H9 (cell line): Measurements from ENCODE around the gene CHRNA10. TPM values are rescaled to one million over a fixed set of nuclear protein-coding genes. Genes with fewer than 3 reads are reported as not detected.

Experiments
- DNase-seq: peaks from one replicate; pipeline ENCODE4 v3.0.0-alpha.2; 2017
- H2AFZ ChIP-seq: one replicate; pipeline ENCODE4 v1.6.1; 2013; ENCODE audit warnings: mild to moderate bottlenecking, low read length, control low read depth, moderate library complexity
- H2AK5ac ChIP-seq: 2 replicates; pipeline ENCODE4 v1.6.1; 2013; ENCODE audit warnings: low read length, control low read depth, mixed read lengths; ENCODE audit not compliant: insufficient read length
- H2BK120ac ChIP-seq: one replicate; pipeline ENCODE4 v1.6.1; 2013; ENCODE audit warnings: low read depth, mild to moderate bottlenecking, low read length, control low read depth, inconsistent platforms; ENCODE audit not compliant: poor library complexity, severe bottlenecking
- H2BK12ac ChIP-seq: 2 replicates; pipeline ENCODE4 v1.6.1; 2013; ENCODE audit warnings: low read length, control low read depth, mixed read lengths, low read depth; ENCODE audit not compliant: insufficient read length
- H2BK15ac ChIP-seq: 2 replicates; pipeline ENCODE4 v1.6.1; 2013; ENCODE audit warnings: low read depth, low read length, control low read depth
- H2BK20ac ChIP-seq: one replicate; pipeline ENCODE4 v1.6.1; 2013; ENCODE audit warnings: low read depth, mild to moderate bottlenecking, low read length, control low read depth, inconsistent platforms; ENCODE audit not compliant: poor library complexity, severe bottlenecking
- H2BK5ac ChIP-seq: 2 replicates; pipeline ENCODE4 v1.6.1; 2013; ENCODE audit warnings: low read length, control low read depth, mixed read lengths; ENCODE audit not compliant: insufficient read length
- H3K14ac ChIP-seq: 2 replicates; pipeline ENCODE4 v1.6.1; 2013; ENCODE audit warnings: low read length, control low read depth; ENCODE audit not compliant: insufficient read depth
- H3K18ac ChIP-seq: 2 replicates; pipeline ENCODE4 v1.6.1; 2013; ENCODE audit warnings: low read depth, mild to moderate bottlenecking, mixed read lengths, low read length, control low read depth; ENCODE audit not compliant: insufficient read length
- H3K23ac ChIP-seq: 2 replicates; pipeline ENCODE4 v1.6.1; 2013; ENCODE audit warnings: low read length, control low read depth, mixed read lengths, low read depth; ENCODE audit not compliant: insufficient read length
- H3K23me2 ChIP-seq: 2 replicates; pipeline ENCODE4 v1.6.1; 2013; ENCODE audit warnings: low read depth, mild to moderate bottlenecking, mixed read lengths, low read length, control low read depth; ENCODE audit not compliant: insufficient read length, poor library complexity, severe bottlenecking
- H3K27ac ChIP-seq: 2 replicates; pipeline ENCODE4 v1.5.1; 2013; ENCODE audit warnings: low read length, control low read depth, mixed read lengths, low read depth; ENCODE audit not compliant: insufficient read length
- H3K27me3 ChIP-seq: 2 replicates; pipeline ENCODE4 v1.6.1; 2013; ENCODE audit warnings: low read length, control low read depth, inconsistent platforms; ENCODE audit not compliant: insufficient read depth
- H3K4ac ChIP-seq: 2 replicates; pipeline ENCODE4 v1.6.1; 2013; ENCODE audit warnings: low read depth, mild to moderate bottlenecking, control low read depth, inconsistent platforms, low read length, moderate library complexity
- H3K4me1 ChIP-seq: 2 replicates; pipeline ENCODE4 v1.6.1; 2013; ENCODE audit warnings: low read length, control low read depth, inconsistent platforms; ENCODE audit not compliant: insufficient read depth
- H3K4me2 ChIP-seq: 2 replicates; pipeline ENCODE4 v1.6.1; 2013; ENCODE audit warnings: low read length, control low read depth, mixed read lengths; ENCODE audit not compliant: insufficient read length, insufficient read depth
- H3K56ac ChIP-seq: 2 replicates; pipeline ENCODE4 v1.6.1; 2013; ENCODE audit warnings: low read depth, mild to moderate bottlenecking, mixed read lengths, low read length, control low read depth; ENCODE audit not compliant: insufficient read length
- H3K79me1 ChIP-seq: 2 replicates; pipeline ENCODE4 v1.6.1; 2013; ENCODE audit warnings: low read depth, mild to moderate bottlenecking, moderate library complexity, low read length, control low read depth, inconsistent platforms; ENCODE audit not compliant: insufficient read depth, poor library complexity, severe bottlenecking
- H3K79me2 ChIP-seq: 2 replicates; pipeline ENCODE4 v1.6.1; 2013; ENCODE audit warnings: low read length, control low read depth, inconsistent platforms; ENCODE audit not compliant: insufficient read depth
- H3K9ac ChIP-seq: 2 replicates; pipeline ENCODE4 v1.6.1; 2013; ENCODE audit warnings: low read length, control low read depth, mixed read lengths; ENCODE audit not compliant: insufficient read length; ENCODE audit errors: extremely low read depth
- H3K9me3 ChIP-seq: one replicate; pipeline ENCODE4 v1.6.1; 2013; ENCODE audit warnings: low read depth, low read length, inconsistent platforms; ENCODE audit not compliant: control insufficient read depth
- H3T11ph ChIP-seq: one replicate; pipeline ENCODE4 v1.6.1; 2013; ENCODE audit warnings: mild to moderate bottlenecking, low read length, control low read depth, inconsistent platforms
- H4K20me1 ChIP-seq: one replicate; pipeline ENCODE4 v1.6.1; 2013; ENCODE audit not compliant: control insufficient read depth, insufficient read length, insufficient read depth
- H4K5ac ChIP-seq: 2 replicates; pipeline ENCODE4 v1.6.1; 2013; ENCODE audit warnings: low read depth, mild to moderate bottlenecking, mixed read lengths, low read length, control low read depth; ENCODE audit not compliant: insufficient read length
- H4K8ac ChIP-seq: replicated peaks from 2 replicates; pipeline ENCODE4 v1.6.1; 2013; ENCODE audit warnings: low read length, control low read depth, mixed read lengths, low read depth; ENCODE audit not compliant: insufficient read length
- H4K91ac ChIP-seq: 2 replicates; pipeline ENCODE4 v1.6.1; 2013; ENCODE audit warnings: low read depth, mild to moderate bottlenecking, moderate library complexity, mixed read lengths, low read length, control low read depth; ENCODE audit not compliant: insufficient read length
- H3K27ac Mint-ChIP-seq, 3 experiments: 2 replicates in 2 of 3; 3 replicates in 1 of 3; pipeline ENCODE4 v1.8.0; 2020 to 2021; ENCODE audit warnings: mixed read lengths in 3 of 3, mild to moderate bottlenecking in 1 of 3, moderate library complexity in 1 of 3
- H3K27me3 Mint-ChIP-seq: 2 replicates; pipeline ENCODE4 v1.8.0; 2021; ENCODE audit warnings: low read depth, mild to moderate bottlenecking, moderate library complexity, mixed read lengths
- H3K36me3 Mint-ChIP-seq, 3 experiments: 2 replicates in 2 of 3; 3 replicates in 1 of 3; pipeline ENCODE4 v1.8.0; 2020 to 2021; ENCODE audit warnings: low read depth in 3 of 3, mixed read lengths in 3 of 3; ENCODE audit not compliant: insufficient read depth in 1 of 3
- H3K4me1 Mint-ChIP-seq, 2 experiments: 2 replicates each; pipeline ENCODE4 v1.8.0; 2020; ENCODE audit warnings: mixed read lengths in 2 of 2
- H3K4me3 Mint-ChIP-seq, 2 experiments: 2 replicates in 1 of 2; 3 replicates in 1 of 2; pipeline ENCODE4 v1.8.0; 2020 to 2021; ENCODE audit warnings: mild to moderate bottlenecking in 2 of 2, mixed read lengths in 2 of 2, moderate library complexity in 1 of 2
- H3K9me3 Mint-ChIP-seq, 2 experiments: 2 replicates in 1 of 2; 3 replicates in 1 of 2; pipeline ENCODE4 v1.8.0; 2020; ENCODE audit warnings: mild to moderate bottlenecking in 2 of 2, mixed read lengths in 2 of 2, moderate library complexity in 1 of 2
- CTCF ChIP-seq: fragments of 200-600 bp; sonication (generic); conservative IDR thresholded peaks from 3 replicates; pipeline ENCODE4 v1.8.0; 2021; ENCODE audit warnings: antibody characterized with exemption, mild to moderate bottlenecking
- WGBS: extraction: QIAGEN DNeasy Blood & Tissue Kit; methylation state at CpG from one replicate; pipeline ENCODE4 v1.1.7; 2013; ENCODE audit warnings: missing lambda C conversion rate, low lambda C conversion rate, mixed read lengths; ENCODE audit not compliant: insufficient read length; ENCODE audit errors: extremely low coverage; 5-methylcytosine and 5-hydroxymethylcytosine counted together
- total RNA-seq: library from RNA; stranded (reverse); gene quantifications from 2 replicates; pipeline ENCODE4 v1.2.1, GENCODE V29; 2021

CHRNA10 gene
- total RNA-seq, 1 experiment from 2014 or later, result 2.4 TPM

GRCh38 chr11:3641701-3642070, 29.5 kb downstream of the CHRNA10 start, which contains the start of gene ART5:
Gene ART5, minus strand, starts transcription at chr11:3641992. Its CDS starts 130 bp downstream, at chr11:3641862.
- WGBS, result no CpG with 5 or more reads among the region's 21 CpGs
- H4K20me1 ChIP-seq, result no peaks in the 10 kb centered on the region
- H3T11ph ChIP-seq, result no peak within 1 kb of the TSS
- Mint-ChIP-seq H3K36me3 (peaks cover 5 to 15% (median 7%) of the 10 kb centered on the region in 3 experiments; a peak in 6 of 7 replicates), H3K9me3 (peaks cover 11 to 17% of the 10 kb centered on the region in 2 experiments), H3K4me3 (peak within 1 kb of the TSS; percentile 73 to 91), H3K27me3 (peaks cover 28% of the 10 kb centered on the region), H3K4me1 (peaks cover 9 to 13% of the 10 kb centered on the region in 2 experiments), H3K27ac (peak within 1 kb of the TSS; percentile 96 to 99 (median 99))
- H2BK15ac ChIP-seq, result no peak within 1 kb of the TSS
- no peaks in the 10 kb centered on the region for H3K79me2 ChIP-seq
- peak within 1 kb of the TSS; percentile 1 for H3K27ac ChIP-seq
- no peaks in the 10 kb centered on the region for H3K9me3 ChIP-seq
- H4K91ac ChIP-seq, result no peak within 1 kb of the TSS
- H2BK120ac ChIP-seq, result no peak within 1 kb of the TSS
- no peak within 1 kb of the TSS for H4K5ac ChIP-seq
- H3K18ac ChIP-seq, result peak within 1 kb of the TSS; percentile 80
- no peak within 1 kb of the TSS for H4K8ac ChIP-seq
- no peak within 1 kb of the TSS for H2BK12ac ChIP-seq
- no peak within 1 kb of the TSS for H2BK5ac ChIP-seq
- H3K4ac ChIP-seq, result no peak within 1 kb of the TSS
- no peak within 1 kb of the TSS for H2AK5ac ChIP-seq
- peak within 1 kb of the TSS; percentile 69 for H3K14ac ChIP-seq
- peak within 1 kb of the TSS; percentile 82 for H3K4me2 ChIP-seq
- H3K27me3 ChIP-seq, result no peaks in the 10 kb centered on the region
- no peaks in the 10 kb centered on the region for H3K79me1 ChIP-seq
- H2BK20ac ChIP-seq, result no peak within 1 kb of the TSS
- H3K23me2 ChIP-seq, result peaks cover 13% of the 10 kb centered on the region
- H3K56ac ChIP-seq, result no peak within 1 kb of the TSS
- no peak for TF ChIP-seq CTCF
- no peaks in the 10 kb centered on the region for H3K4me1 ChIP-seq
- H3K9ac ChIP-seq, result peak within 1 kb of the TSS; percentile 30
- DNase-seq, result no peak
- H3K23ac ChIP-seq, result no peak within 1 kb of the TSS
- no peak within 1 kb of the TSS for H2AFZ ChIP-seq
